Measurements from ENCODE around the gene F8.
"Not testable (repeated sequence)": the region's sequence is repeated elsewhere in the genome, so short reads cannot be mapped to it uniquely, and the experiment has no call there.

F8 gene

GRCh38 chrX:154885057-154885456 lies 137.5 kb downstream of the F8 start:
- not testable (repeated sequence) for DNase-seq (ENCODE audit: low read depth)

DNA sequence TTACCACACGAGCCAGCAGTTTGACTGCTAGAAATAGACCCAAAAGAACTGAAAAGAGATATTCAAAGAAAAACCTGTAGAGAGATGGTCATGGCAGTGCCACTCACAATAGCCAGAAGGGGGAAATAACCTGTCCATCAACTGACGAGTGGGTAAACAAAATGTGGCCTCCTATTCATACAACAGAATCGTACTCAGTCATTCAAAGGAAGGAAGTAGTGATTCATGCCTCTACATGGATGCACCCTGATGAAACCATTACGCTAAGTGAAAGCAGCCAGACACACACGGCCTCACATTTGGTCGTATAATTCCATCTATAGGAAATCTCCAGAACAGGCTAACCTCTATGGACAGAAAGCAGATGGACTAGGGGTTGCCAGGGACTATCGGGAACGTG lies 138.5 kb downstream of the F8 start:
- not testable (repeated sequence) for DNase-seq (ENCODE audit: low read depth)

DNA sequence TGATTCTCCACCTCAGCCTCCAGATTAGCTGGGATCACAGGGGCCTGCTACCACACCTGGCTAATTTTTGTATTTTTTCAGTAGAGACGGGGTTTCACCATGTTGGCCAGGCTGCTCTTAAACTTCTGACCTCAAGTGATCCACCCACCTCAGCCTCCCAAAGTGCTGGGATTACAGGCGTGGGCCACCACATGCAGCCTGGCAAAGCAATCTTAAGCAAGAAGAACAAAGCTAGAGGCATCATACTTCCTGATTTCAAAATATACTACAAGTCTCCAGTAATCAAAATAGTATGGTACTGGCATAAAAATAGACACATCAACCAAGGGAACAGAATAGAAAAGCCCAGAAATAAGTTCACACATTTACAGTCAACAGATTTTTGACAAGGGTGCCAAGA lies 149.2 kb downstream of the F8 start:
- DNase-seq (ENCODE audit: low read depth) = no peak

- DNase-seq (ENCODE audit: low read depth) = not testable (repeated sequence)
Observed at GRCh38 chrX:154868522-154868921, 154.0 kb downstream of the F8 start.

DNA sequence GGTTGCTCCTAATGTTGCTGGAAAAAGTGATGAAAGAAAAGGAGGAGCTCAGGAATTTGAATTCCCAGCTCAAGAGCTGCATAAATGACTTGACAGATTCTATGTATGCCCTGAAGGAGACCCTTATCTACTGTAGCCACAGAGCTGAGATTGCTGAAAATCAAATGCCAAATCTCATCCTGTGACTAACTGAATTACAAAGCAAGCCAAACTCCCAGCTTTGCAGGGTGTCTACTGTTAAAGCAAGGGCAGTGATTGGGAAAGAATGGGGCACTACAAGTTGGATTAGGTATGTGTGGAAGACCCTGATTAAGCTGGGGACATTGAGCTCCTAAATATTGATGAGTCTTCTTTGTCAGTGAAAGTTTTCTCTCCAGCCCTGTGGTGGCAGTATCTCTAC lies 167.3 kb downstream of the F8 start:
- no peak for DNase-seq (ENCODE audit: low read depth)

DNA sequence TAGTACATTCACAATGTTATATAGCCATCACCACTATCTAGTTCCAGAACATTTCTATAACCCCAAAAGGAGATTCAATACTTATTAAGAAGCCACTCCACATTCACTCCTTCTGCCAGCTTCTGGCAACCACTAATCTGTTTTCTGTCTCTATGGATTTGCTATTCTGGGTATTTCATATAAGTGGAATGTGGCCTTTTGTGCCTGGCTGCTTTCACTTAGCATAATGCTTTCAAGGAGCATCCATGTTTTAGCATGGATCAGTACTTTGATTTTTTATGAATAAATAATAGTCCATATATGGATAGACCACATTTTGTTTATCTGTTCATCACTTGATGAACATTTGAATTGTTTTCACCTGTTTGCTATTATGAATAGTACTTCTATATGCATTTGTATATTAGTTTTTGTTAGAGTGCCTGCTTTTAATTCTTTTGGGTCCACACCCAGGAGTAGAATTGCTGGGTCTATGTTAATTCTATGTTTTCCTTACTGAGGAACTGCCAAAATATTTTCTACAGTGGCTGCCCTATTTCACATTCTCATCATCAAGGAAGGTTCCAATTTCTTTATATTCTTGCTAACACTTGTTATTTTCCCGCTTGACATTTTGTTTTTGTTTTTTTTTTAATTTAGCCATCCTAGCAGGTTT lies 171.4 kb downstream of the F8 start:
- no peak for DNase-seq (ENCODE audit: low read depth)

DNA sequence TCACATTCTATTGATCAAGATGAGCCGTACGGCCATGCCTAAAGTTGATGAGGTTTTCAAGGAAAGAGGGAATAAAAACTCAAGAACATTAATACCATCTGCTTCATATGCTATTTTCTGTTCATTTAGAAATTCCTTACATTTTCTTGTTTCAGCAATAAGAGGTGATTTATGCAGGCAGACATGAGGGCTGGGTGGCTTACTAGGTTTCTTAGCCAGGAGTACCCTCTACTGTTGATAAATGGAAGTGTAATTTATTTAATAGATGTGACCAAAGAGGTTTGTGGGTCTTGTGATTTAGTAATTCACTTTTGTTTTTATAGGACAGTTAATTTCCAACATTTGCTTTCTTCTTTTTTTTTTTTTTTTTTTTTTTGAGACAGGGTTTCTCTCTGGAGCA lies 181.7 kb downstream of the F8 start:
- DNase-seq (ENCODE audit: low read depth) = no peak

GRCh38 chrX:154836163-154836562 lies 186.4 kb downstream of the F8 start:
- no peak for DNase-seq (ENCODE audit: low read depth)

- DNase-seq (ENCODE audit: low read depth) = no peak
Observed at GRCh38 chrX:154834562-154834961, 188.0 kb downstream of the F8 start, which contains the start of gene SMIM9. Gene SMIM9, minus strand, starts transcription at chrX:154834662. Its CDS starts 3,806 bp downstream, at chrX:154830856.

DNA sequence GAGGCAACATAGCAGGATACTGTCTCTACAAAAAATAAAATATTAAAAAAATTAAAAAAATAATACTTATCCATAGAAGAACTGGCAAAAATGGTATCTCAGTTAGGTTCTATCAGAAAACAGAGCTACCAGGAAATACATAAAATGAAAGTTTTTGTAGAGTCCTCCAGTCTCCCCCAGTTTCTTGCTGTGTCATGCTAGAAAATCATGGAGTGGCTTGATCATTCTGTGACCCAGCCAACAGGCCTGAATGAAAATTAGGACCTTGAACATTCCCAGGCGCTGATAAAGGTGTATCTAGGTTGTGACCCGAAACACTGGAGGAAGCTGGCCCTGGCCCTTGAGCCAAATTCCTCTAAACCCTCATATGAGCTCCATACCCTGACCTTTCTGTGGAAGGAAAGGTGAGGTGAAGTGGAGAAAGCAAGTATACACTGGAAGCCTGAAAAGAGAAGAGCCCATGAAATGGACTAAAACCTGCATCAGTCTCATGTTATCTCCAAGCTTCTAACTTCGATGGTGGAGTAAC lies 188.7 kb downstream of the F8 start:
- DNase-seq (ENCODE audit: low read depth) = no peak

DNA sequence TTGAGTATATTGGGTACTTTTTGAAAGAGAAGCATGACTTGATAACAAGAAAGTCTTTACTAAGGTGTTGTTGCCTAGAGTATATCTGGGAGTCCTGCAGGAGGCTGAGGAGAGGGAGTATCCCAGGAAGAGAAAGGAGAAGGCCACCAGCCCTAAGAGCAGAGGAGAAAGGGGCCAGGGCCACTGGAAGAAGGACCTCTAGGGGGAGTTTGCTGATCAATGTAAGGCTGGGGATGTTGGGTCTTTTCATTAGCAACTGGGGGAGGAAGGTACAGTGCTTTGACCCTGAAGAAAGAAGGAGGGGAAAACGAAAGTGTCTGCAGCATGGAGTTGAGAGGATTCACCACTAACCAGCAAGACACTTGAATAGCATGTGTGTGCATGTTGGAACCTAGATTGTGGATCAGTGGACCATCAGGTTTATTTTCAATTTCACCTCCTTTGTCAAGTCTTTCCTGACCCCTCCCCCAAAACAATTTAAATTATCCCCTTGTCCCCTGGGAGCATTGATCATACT lies 192.5 kb downstream of the F8 start:
- no peak for DNase-seq (ENCODE audit: low read depth)

GRCh38 chrX:154829134-154829533 lies 193.4 kb downstream of the F8 start:
- DNase-seq (ENCODE audit: low read depth) = no peak

GRCh38 chrX:154828016-154828408 lies 194.5 kb downstream of the F8 start:
- no peak for DNase-seq (ENCODE audit: low read depth)

GRCh38 chrX:154827194-154828015 lies 195.1 kb downstream of the F8 start:
- DNase-seq (ENCODE audit: low read depth) = no peak

DNA sequence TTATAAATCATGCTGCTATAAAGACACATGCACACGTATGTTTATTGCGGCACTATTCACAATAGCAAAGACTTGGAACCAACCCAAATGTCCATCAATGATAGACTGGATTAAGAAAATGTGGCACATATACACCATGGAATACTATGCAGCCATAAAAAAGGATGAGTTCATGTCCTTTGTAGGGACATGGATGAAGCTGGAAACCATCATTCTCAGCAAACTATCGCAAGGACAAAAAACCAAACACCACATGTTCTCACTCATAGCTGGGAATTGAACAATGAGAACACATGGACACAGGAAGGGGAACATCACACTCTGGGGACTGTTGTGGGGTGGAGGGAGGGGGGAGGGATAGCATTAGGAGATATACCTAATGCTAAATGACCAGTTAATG lies 196.9 kb downstream of the F8 start:
- not testable (repeated sequence) for DNase-seq (ENCODE audit: low read depth)

DNA sequence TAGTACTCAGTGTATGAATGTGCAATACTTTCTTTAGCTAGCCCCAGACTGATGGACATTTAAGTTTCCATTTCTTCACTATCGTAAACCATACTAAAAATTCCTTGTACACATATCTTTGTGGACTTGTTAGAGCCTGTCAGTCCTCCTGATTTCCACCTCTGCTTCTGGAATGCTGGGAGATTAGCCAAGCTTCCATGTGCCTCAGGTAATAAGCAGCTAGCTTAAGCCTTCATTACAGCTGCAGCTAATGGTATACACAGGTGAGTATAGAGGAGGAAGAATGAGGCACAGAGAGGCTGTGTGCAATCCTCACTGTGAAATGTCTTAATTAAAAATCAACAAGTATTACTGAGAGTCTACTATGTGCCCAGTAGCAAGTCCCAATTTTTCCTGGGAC lies 197.9 kb downstream of the F8 start:
- DNase-seq (ENCODE audit: low read depth) = no peak

DNA sequence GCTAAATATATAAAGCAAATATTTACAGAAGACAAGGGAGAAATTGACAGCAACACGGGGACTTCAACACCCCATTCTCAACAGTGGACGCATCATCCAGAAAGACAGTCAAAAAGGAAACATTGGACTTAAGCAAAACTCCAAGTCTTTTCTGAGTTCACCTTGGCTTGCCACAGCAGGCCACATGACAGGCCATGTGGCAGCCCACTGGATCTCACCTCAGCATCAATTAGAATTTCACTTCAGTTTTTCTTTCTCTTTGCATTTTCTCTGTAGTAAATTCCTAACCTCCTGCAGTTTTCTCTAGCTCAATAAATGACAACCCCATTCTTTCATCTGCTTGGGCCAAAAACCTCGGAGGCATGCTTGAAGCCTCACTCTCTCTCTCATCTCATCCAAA lies 200.5 kb downstream of the F8 start:
- DNase-seq (ENCODE audit: low read depth) = no peak

- no peak for DNase-seq (ENCODE audit: low read depth)
Observed at GRCh38 chrX:154821523-154821922, 201.0 kb downstream of the F8 start.

DNA sequence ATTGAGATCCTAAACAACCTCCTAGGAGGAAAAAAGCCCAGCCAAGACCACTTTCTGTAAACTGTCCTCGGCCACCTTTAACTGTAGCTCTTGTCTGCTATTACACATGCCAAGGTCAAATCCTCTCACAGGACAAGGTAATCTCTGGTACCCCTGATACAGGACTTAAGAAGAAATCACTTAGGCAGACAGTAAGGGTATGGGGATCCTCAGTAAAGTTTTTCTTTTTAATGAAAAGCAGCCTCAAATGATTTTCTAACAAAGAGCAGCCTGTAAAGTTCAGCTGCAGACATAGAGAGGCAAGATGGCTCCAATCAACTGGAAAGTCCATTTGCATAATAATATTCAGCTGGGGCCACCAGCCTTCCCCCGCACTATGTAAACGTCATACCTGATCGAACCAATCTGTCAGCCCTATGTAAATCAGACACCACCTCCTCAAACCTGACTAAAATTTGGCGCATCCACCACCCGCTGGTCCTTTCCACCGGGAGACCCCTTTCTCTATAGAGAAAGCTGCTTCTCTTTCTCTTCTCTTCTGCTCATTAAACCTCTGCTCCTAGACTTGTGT lies 202.7 kb downstream of the F8 start:
- DNase-seq (ENCODE audit: low read depth) = no peak

DNA sequence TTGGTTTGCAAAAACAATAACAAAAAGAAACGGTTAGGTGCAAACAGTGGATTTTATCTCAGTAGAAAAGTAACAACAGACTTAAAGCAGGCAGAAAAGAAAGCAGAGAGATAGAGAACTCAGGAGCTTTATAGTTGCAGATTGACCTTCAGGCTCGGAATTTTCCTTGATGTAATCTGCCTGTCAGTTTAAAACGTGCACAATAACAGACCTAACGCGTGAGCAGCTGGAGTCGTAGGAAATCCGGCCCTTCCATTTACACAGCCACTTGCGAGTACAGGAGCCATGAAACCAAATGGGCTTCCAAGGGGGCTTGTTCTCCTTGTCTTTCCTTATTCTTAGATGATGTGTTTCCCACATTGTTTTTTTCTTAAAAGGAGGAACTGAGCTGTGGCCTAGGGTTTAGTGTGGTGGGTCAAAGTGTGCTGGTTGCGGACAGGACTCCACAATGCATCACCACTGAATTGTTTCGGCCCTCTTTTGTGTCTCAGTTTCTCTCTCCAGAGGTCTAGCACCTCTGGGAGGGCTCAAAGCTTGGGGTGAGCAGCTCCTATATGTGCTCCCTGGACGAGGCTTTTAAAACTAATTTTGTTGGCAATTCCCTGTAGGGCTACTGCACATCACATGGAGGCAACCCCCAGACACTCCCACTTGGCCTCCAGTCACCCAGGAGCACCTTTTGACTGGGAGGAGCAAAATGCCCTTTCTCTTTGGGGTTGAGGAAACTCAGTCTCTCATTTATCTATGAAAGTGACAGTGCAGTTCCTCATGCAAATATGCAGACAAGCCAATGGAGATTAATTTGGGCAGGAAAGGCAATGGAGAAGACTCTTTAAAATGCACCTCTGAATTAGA lies 203.4 kb downstream of the F8 start:
- DNase-seq (ENCODE audit: low read depth) = no peak

DNA sequence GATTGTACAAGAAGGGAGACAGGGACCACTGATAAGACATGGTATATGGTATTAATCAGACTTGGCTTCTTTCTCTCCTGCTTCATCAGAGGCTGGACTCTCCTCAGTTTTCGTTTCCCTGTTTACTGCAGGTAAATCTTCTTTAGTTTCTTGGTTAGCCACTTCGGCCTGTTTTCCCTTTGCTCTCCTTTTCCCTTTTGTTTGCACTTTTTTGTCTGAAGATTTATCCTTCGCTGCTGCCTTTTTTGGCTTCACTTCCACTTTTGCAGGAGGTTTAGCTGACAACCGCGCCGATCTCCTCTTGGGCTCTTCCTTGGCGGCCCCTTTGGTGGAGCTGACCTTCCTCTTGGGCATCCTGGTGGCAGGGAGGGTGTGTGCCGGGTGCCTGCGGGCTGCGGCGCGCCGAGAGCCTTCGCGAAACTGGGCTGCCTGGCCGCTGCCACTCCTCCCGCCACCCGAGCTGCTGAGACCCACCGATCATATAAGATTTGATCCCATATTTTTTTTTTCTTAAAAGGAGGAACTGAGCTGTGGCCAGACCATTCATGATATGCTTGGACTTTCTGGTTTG lies 205.4 kb downstream of the F8 start:
- DNase-seq (ENCODE audit: low read depth) = not testable (repeated sequence)
